Chondrocyte (in vitro differentiated cells): Measurements from ENCODE around the gene YIPF1. TPM values are rescaled to one million over a fixed set of nuclear protein-coding genes. Genes with fewer than 3 reads are reported as not detected.

ENCODE experiments used
- DNase-seq: peaks from one replicate; pipeline ENCODE4 v3.0.0; 2021; ENCODE audit warnings: mixed read lengths, low spot score
- H3K27ac Mint-ChIP-seq: one replicate; pipeline ENCODE4 v1.8.0; 2021; ENCODE audit warnings: mild to moderate bottlenecking, moderate library complexity, mixed read lengths; ENCODE audit not compliant: unreplicated experiment
- H3K27me3 Mint-ChIP-seq: 2 replicates; pipeline ENCODE4 v1.8.0; 2021; ENCODE audit warnings: low read depth, mixed read lengths
- H3K36me3 Mint-ChIP-seq: 2 replicates; pipeline ENCODE4 v1.8.0; 2021; ENCODE audit warnings: low read depth, mixed read lengths
- H3K4me1 Mint-ChIP-seq: 2 replicates; pipeline ENCODE4 v1.8.0; 2021; ENCODE audit warnings: low read depth, mild to moderate bottlenecking, mixed read lengths
- H3K4me3 Mint-ChIP-seq: one replicate; pipeline ENCODE4 v1.8.0; 2021; ENCODE audit warnings: mild to moderate bottlenecking, moderate library complexity, mixed read lengths; ENCODE audit not compliant: unreplicated experiment
- H3K9me3 Mint-ChIP-seq: 2 replicates; pipeline ENCODE4 v1.8.0; 2021; ENCODE audit warnings: low read depth, mixed read lengths
- total RNA-seq: library from RNA; stranded (reverse); gene quantifications from 3 replicates; pipeline ENCODE4 v1.2.1, GENCODE V29; 2021
- TF ChIP-seq, protein P1 (sequence below): fragments of 200-600 bp; sonication (generic); IDR thresholded peaks from 2 replicates; pipeline ENCODE4 v1.5.0; 2021; ENCODE audit warnings: antibody characterized with exemption, mild to moderate bottlenecking, moderate library complexity

Gene YIPF1
- total RNA-seq, 1 donor from 2014 or later, result 18.1 TPM

DNA sequence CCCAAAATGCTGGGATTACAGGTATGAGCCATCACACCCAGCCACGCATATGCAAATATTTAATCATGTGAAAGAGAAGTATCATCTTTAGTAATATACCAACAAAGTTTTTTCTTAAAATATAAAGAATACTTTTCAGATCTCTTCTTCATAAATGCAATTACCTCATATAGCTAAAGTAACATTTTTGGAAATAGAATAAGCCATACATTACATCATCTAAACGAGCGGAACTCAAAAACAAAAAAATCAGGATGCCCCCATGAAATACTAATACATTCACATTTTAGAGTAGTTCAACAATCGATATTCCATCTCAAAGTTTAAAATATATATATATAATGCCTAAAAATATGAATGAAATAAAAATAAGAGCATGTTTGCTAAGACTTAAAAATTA lies 56.2 kb downstream of the YIPF1 start:
- no peak for DNase-seq
- TF ChIP-seq, protein P1, sequence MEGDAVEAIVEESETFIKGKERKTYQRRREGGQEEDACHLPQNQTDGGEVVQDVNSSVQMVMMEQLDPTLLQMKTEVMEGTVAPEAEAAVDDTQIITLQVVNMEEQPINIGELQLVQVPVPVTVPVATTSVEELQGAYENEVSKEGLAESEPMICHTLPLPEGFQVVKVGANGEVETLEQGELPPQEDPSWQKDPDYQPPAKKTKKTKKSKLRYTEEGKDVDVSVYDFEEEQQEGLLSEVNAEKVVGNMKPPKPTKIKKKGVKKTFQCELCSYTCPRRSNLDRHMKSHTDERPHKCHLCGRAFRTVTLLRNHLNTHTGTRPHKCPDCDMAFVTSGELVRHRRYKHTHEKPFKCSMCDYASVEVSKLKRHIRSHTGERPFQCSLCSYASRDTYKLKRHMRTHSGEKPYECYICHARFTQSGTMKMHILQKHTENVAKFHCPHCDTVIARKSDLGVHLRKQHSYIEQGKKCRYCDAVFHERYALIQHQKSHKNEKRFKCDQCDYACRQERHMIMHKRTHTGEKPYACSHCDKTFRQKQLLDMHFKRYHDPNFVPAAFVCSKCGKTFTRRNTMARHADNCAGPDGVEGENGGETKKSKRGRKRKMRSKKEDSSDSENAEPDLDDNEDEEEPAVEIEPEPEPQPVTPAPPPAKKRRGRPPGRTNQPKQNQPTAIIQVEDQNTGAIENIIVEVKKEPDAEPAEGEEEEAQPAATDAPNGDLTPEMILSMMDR, result no peak
- Mint-ChIP-seq H3K27ac (no peak overlapping the region), H3K9me3 (no peaks in the 10 kb centered on the region), H3K27me3 (no peaks in the 10 kb centered on the region), H3K4me3 (no peak overlapping the region), H3K36me3 (peaks cover 2% of the 10 kb centered on the region), H3K4me1 (peaks cover 22% of the 10 kb centered on the region)

DNA sequence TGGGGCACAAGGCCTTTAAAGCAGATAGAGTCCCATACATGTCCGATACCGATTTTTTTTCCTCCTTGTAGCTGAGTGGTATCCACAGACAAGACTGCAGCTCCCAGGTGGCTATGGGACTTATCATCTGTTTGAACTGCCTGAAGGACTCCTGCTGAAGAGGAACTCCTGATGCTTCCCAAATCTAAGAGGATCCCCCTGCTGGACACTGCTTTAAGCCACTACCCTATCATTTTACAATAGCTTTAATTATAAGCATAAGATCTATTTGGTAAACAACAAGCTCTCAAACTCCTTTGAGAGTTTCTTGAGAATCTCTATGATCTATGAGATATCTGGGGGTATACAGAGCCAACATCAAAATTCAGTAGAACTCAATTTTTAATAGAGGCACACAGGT lies 63.2 kb downstream of the YIPF1 start:
- Mint-ChIP-seq H3K9me3 (no peaks in the 10 kb centered on the region), H3K36me3 (peaks cover 4% of the 10 kb centered on the region), H3K27ac (no peak overlapping the region), H3K4me1 (no peaks in the 10 kb centered on the region), H3K4me3 (no peak overlapping the region), H3K27me3 (no peaks in the 10 kb centered on the region)
- no peak for DNase-seq
- TF ChIP-seq, protein P1, result peak; percentile 53

GRCh38 chr1:53825306-53825705 lies 64.3 kb downstream of the YIPF1 start:
- H3K4me3 Mint-ChIP-seq, result no peak overlapping the region
- H3K27me3 Mint-ChIP-seq, result no peaks in the 10 kb centered on the region
- H3K9me3 Mint-ChIP-seq, result no peaks in the 10 kb centered on the region
- H3K4me1 Mint-ChIP-seq, result no peaks in the 10 kb centered on the region
- no peak overlapping the region for H3K27ac Mint-ChIP-seq
- TF ChIP-seq, protein P1, result no peak
- no peak for DNase-seq
- H3K36me3 Mint-ChIP-seq, result peaks cover 4% of the 10 kb centered on the region

GRCh38 chr1:53822931-53823330 lies 66.7 kb downstream of the YIPF1 start:
- Mint-ChIP-seq H3K4me1 (no peaks in the 10 kb centered on the region), H3K36me3 (peaks cover 2% of the 10 kb centered on the region), H3K4me3 (no peak overlapping the region), H3K27me3 (no peaks in the 10 kb centered on the region), H3K9me3 (no peaks in the 10 kb centered on the region), H3K27ac (no peak overlapping the region)
- TF ChIP-seq, protein P1, result no peak
- no peak for DNase-seq

DNA sequence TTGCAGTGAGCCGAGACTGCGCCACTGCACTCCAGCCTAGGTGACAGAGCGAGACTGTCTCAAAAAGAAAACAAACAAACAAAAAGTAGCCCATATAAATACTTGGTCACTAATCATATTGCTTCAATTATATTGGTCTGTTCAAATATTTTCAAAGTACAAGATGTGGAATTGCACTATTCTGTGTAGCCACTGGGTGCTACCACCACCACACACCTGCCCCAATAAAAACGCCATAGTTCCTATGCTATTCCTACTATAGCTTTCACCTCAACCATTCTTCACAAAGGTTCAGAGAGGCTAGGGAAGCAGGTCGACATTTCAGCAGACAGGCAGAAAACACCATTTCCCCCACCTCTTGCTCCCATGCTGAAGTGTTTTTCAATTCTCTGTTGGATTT lies 68.2 kb downstream of the YIPF1 start:
- H3K27me3 Mint-ChIP-seq, result no peaks in the 10 kb centered on the region
- no peak overlapping the region for H3K4me3 Mint-ChIP-seq
- H3K9me3 Mint-ChIP-seq, result peaks cover under 1% of the 10 kb centered on the region
- H3K4me1 Mint-ChIP-seq, result no peaks in the 10 kb centered on the region
- H3K27ac Mint-ChIP-seq, result no peak overlapping the region
- TF ChIP-seq, protein P1, result peak; percentile 16
- peaks cover 3% of the 10 kb centered on the region for H3K36me3 Mint-ChIP-seq
- DNase-seq, result no peak
